HL-60 (cell line): ENCODE data around the gene ROCK1.
"Not testable (repeated sequence)": the region's sequence is repeated elsewhere in the genome, so short reads cannot be mapped to it uniquely, and the experiment has no call there.

Source experiments
- DNase-seq, 2 experiments: peaks; one replicate each; pipeline ENCODE4 v3.0.0-alpha.2; 2010 to 2020; ENCODE audit warnings: low read depth in 1 of 2, low spot score in 1 of 2
- H3K27ac ChIP-seq: fragments of 250-450 bp; sonication (Bioruptor Pico); replicated peaks from 2 replicates; pipeline ENCODE4 v1.5.1; 2020; ENCODE audit warnings: mild to moderate bottlenecking, moderate library complexity
- H3K27me3 ChIP-seq: fragments of 250-450 bp; sonication (Bioruptor Pico); 2 replicates; pipeline ENCODE4 v1.5.1; 2021; ENCODE audit warnings: mild to moderate bottlenecking, moderate library complexity; ENCODE audit not compliant: insufficient read depth, poor library complexity, severe bottlenecking
- H3K4me3 ChIP-seq: replicated peaks from 2 replicates; pipeline ENCODE4 v1.5.1; 2011; ENCODE audit warnings: mild to moderate bottlenecking, control low read depth, low read length; ENCODE audit not compliant: insufficient read depth
- GABPA ChIP-seq: IDR thresholded peaks from 2 replicates; pipeline ENCODE4 v1.6.1; 2012; ENCODE audit warnings: low read depth
- POLR2AphosphoS5 ChIP-seq: IDR thresholded peaks from 2 replicates; pipeline ENCODE4 v1.6.1; 2012; ENCODE audit warnings: low read depth
- REST ChIP-seq: IDR thresholded peaks from 2 replicates; pipeline ENCODE4 v1.6.1; 2012; ENCODE audit warnings: low read depth; ENCODE audit not compliant: insufficient replicate concordance
- SPI1 ChIP-seq: IDR thresholded peaks from 2 replicates; pipeline ENCODE4 v1.6.1; 2012; ENCODE audit warnings: low read depth, mild to moderate bottlenecking, borderline replicate concordance
- TF ChIP-seq, protein P1 (sequence below): IDR thresholded peaks from one replicate; pipeline ENCODE4 v1.5.1; 2011; ENCODE audit warnings: low read length, control low read depth, inconsistent platforms; ENCODE audit not compliant: insufficient read depth

ROCK1 gene

GRCh38 chr18:20971886-20972267 is 139.7 kb downstream of the ROCK1 start:
- Histone ChIP-seq H3K4me3 (no peak overlapping the region), H3K27me3 (no peaks in the 10 kb centered on the region), H3K27ac (no peak overlapping the region)
- TF ChIP-seq, protein P1, sequence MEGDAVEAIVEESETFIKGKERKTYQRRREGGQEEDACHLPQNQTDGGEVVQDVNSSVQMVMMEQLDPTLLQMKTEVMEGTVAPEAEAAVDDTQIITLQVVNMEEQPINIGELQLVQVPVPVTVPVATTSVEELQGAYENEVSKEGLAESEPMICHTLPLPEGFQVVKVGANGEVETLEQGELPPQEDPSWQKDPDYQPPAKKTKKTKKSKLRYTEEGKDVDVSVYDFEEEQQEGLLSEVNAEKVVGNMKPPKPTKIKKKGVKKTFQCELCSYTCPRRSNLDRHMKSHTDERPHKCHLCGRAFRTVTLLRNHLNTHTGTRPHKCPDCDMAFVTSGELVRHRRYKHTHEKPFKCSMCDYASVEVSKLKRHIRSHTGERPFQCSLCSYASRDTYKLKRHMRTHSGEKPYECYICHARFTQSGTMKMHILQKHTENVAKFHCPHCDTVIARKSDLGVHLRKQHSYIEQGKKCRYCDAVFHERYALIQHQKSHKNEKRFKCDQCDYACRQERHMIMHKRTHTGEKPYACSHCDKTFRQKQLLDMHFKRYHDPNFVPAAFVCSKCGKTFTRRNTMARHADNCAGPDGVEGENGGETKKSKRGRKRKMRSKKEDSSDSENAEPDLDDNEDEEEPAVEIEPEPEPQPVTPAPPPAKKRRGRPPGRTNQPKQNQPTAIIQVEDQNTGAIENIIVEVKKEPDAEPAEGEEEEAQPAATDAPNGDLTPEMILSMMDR = peak; percentile 63
- no peak for TF ChIP-seq REST
- DNase-seq = peak; percentile 20 to 38

DNA sequence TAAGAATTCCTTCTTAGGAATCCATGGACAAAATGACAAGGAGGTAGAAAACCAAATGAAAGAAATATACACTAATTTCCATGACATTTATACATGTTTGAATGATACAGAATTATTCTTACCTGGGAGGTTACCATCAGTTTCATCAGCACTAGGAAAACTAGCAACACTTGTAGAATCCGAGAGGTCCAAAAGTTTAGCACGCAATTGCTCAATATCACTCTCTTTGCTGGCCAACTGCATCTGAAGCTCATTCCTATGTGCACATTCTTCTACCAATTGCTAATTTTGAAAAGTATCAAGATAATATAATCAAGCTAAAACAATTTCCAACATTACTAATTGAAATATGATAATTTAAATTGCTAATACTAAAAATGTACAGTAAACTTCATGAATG is 144.8 kb downstream of the ROCK1 start:
- Histone ChIP-seq H3K27ac (no peak overlapping the region), H3K4me3 (no peak overlapping the region), H3K27me3 (no peaks in the 10 kb centered on the region)
- no peak for TF ChIP-seq GABPA
- TF ChIP-seq POLR2AphosphoS5 = no peak
- no peak for TF ChIP-seq REST
- TF ChIP-seq SPI1 = no peak
- no peak for DNase-seq

- H3K4me3 ChIP-seq = no peak overlapping the region
- H3K27me3 ChIP-seq = no peaks in the 10 kb centered on the region
- no peak for TF ChIP-seq SPI1
- no peak for TF ChIP-seq GABPA
- TF ChIP-seq, protein P1 = no peak
- TF ChIP-seq REST = no peak
- TF ChIP-seq POLR2AphosphoS5 = no peak
- no peak for DNase-seq
- H3K27ac ChIP-seq = no peak overlapping the region
Observed at GRCh38 chr18:20963027-20963426, 148.6 kb downstream of the ROCK1 start.

GRCh38 chr18:20960735-20961134 is 150.9 kb downstream of the ROCK1 start:
- Histone ChIP-seq H3K4me3 (no peak overlapping the region), H3K27ac (no peak overlapping the region), H3K27me3 (no peaks in the 10 kb centered on the region)
- DNase-seq = no peak
- TF ChIP-seq, protein P1 = no peak
- TF ChIP-seq GABPA = no peak
- no peak for TF ChIP-seq SPI1
- TF ChIP-seq REST = no peak

DNA sequence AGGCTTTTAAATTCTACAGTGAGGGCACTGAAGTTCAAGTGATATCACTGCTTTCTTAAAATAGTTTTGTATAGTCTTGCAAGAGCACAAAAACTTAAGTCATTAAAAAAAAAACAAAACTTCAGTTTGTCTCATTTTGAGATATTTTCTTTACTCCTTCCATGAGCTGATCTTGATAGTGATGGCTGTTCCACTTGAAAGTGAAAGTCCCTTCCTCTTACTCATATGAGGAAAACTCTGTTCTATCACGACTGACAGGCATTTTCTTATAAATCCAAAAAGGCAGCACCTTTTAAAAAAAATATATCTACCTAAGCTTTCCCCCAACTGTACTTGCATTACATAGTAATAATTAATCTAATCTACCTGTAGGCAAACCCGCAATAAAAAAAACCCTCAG is 160.8 kb downstream of the ROCK1 start:
- not testable (repeated sequence) for H3K27me3 ChIP-seq, H3K27ac ChIP-seq, H3K4me3 ChIP-seq, DNase-seq
